ENCODE results near the gene COX8A.

COX8A gene

GRCh38 chr11:63942803-63943202 lies 31.6 kb upstream of the COX8A start:
- Histone ChIP-seq H3K79me2 (ENCODE audit: control insufficient read depth, insufficient read depth, low read length) (peaks cover 25% of the 10 kb centered on the region), H3K18ac (ENCODE audit: low read length) (no peak overlapping the region), H3K23ac (ENCODE audit: low read length) (no peak overlapping the region), H3K36me3 (ENCODE audit: control insufficient read depth, insufficient read depth, low read length) (peaks cover 3% of the 10 kb centered on the region), H3K4me1 (ENCODE audit: control insufficient read depth, low read depth, low read length) (no peaks in the 10 kb centered on the region), H4K5ac (ENCODE audit: low read length) (no peak overlapping the region), H2BK5ac (ENCODE audit: low read length) (no peak overlapping the region), H3K79me1 (ENCODE audit: low read length) (peaks cover 26% of the 10 kb centered on the region), H3K27me3 (ENCODE audit: insufficient read depth, low read length, poor library complexity) (no peaks in the 10 kb centered on the region), H2BK120ac (ENCODE audit: low read depth, low read length) (no peak overlapping the region), H3K4me3 (ENCODE audit: low read length) (no peak overlapping the region), H3K27ac (ENCODE audit: low read depth, low read length) (no peak overlapping the region), H3K4me2 (ENCODE audit: low read length) (no peak overlapping the region), H2BK15ac (replicated peaks; ENCODE audit: low read depth) (no peak overlapping the region), H4K8ac (ENCODE audit: low read depth, low read length) (no peak overlapping the region), H3K9ac (ENCODE audit: low read length) (no peak overlapping the region), H3K56ac (ENCODE audit: low read length) (peak overlapping the region; percentile 5), H3K4ac (ENCODE audit: low read depth, low read length) (no peak overlapping the region), H2AK5ac (ENCODE audit: low read length) (no peak overlapping the region)
- WGBS (ENCODE audit: extremely low coverage, insufficient coverage, low lambda C conversion rate): no CpG with 5 or more reads among the region's 3 CpGs
- no peak for DNase-seq

GRCh38 chr11:63944987-63945386 lies 29.4 kb upstream of the COX8A start:
- Histone ChIP-seq H3K4ac (ENCODE audit: low read depth, low read length) (no peak overlapping the region), H3K27ac (ENCODE audit: low read depth, low read length) (no peak overlapping the region), H3K23ac (ENCODE audit: low read length) (no peak overlapping the region), H3K18ac (ENCODE audit: low read length) (no peak overlapping the region), H2AK5ac (ENCODE audit: low read length) (no peak overlapping the region), H3K79me2 (ENCODE audit: control insufficient read depth, insufficient read depth, low read length) (peaks cover 18% of the 10 kb centered on the region), H2BK5ac (ENCODE audit: low read length) (no peak overlapping the region), H4K8ac (ENCODE audit: low read depth, low read length) (no peak overlapping the region), H3K9ac (ENCODE audit: low read length) (no peak overlapping the region), H3K4me3 (ENCODE audit: low read length) (no peak overlapping the region), H3K4me1 (ENCODE audit: control insufficient read depth, low read depth, low read length) (no peaks in the 10 kb centered on the region), H4K5ac (ENCODE audit: low read length) (no peak overlapping the region), H3K27me3 (ENCODE audit: insufficient read depth, low read length, poor library complexity) (no peaks in the 10 kb centered on the region), H2BK120ac (ENCODE audit: low read depth, low read length) (no peak overlapping the region), H3K36me3 (ENCODE audit: control insufficient read depth, insufficient read depth, low read length) (peaks cover 3% of the 10 kb centered on the region), H3K79me1 (ENCODE audit: low read length) (peaks cover 21% of the 10 kb centered on the region), H3K56ac (ENCODE audit: low read length) (no peak overlapping the region), H3K4me2 (ENCODE audit: low read length) (no peak overlapping the region), H2BK15ac (replicated peaks; ENCODE audit: low read depth) (no peak overlapping the region)
- no peak for DNase-seq
- no CpG with 5 or more reads among the region's 8 CpGs for WGBS (ENCODE audit: extremely low coverage, insufficient coverage, low lambda C conversion rate)

- DNase-seq: peak; percentile 82
- Histone ChIP-seq H4K5ac (ENCODE audit: low read length) (no peak overlapping the region), H3K79me1 (ENCODE audit: low read length) (peaks cover 19% of the 10 kb centered on the region), H3K27me3 (ENCODE audit: insufficient read depth, low read length, poor library complexity) (no peaks in the 10 kb centered on the region), H3K23ac (ENCODE audit: low read length) (no peak overlapping the region), H3K36me3 (ENCODE audit: control insufficient read depth, insufficient read depth, low read length) (peaks cover 3% of the 10 kb centered on the region), H2BK5ac (ENCODE audit: low read length) (no peak overlapping the region), H3K79me2 (ENCODE audit: control insufficient read depth, insufficient read depth, low read length) (peaks cover 15% of the 10 kb centered on the region), H3K18ac (ENCODE audit: low read length) (no peak overlapping the region), H2BK120ac (ENCODE audit: low read depth, low read length) (no peak overlapping the region), H3K27ac (ENCODE audit: low read depth, low read length) (no peak overlapping the region), H3K9ac (ENCODE audit: low read length) (no peak overlapping the region), H3K56ac (ENCODE audit: low read length) (no peak overlapping the region), H3K4me3 (ENCODE audit: low read length) (no peak overlapping the region), H4K8ac (ENCODE audit: low read depth, low read length) (no peak overlapping the region), H2AK5ac (ENCODE audit: low read length) (no peak overlapping the region), H3K4ac (ENCODE audit: low read depth, low read length) (no peak overlapping the region), H3K4me1 (ENCODE audit: control insufficient read depth, low read depth, low read length) (no peaks in the 10 kb centered on the region), H2BK15ac (replicated peaks; ENCODE audit: low read depth) (no peak overlapping the region), H3K4me2 (ENCODE audit: low read length) (no peak overlapping the region)
- no CpG with 5 or more reads among the region's 14 CpGs for WGBS (ENCODE audit: extremely low coverage, insufficient coverage, low lambda C conversion rate)
Observed at GRCh38 chr11:63945477-63946163, 28.8 kb upstream of the COX8A start.

- H3K23ac ChIP-seq (ENCODE audit: low read length): no peak overlapping the region
- no peak overlapping the region for H3K4ac ChIP-seq (ENCODE audit: low read depth, low read length)
- H3K4me2 ChIP-seq (ENCODE audit: low read length): no peak overlapping the region
- H3K79me2 ChIP-seq (ENCODE audit: control insufficient read depth, insufficient read depth, low read length): no peaks in the 10 kb centered on the region
- no peak overlapping the region for H2BK5ac ChIP-seq (ENCODE audit: low read length)
- H3K4me1 ChIP-seq (ENCODE audit: control insufficient read depth, low read depth, low read length): peaks cover 1% of the 10 kb centered on the region
- H4K5ac ChIP-seq (ENCODE audit: low read length): no peak overlapping the region
- peaks cover 12% of the 10 kb centered on the region for H3K36me3 ChIP-seq (ENCODE audit: control insufficient read depth, insufficient read depth, low read length)
- H2BK120ac ChIP-seq (ENCODE audit: low read depth, low read length): no peak overlapping the region
- no peak overlapping the region for H2AK5ac ChIP-seq (ENCODE audit: low read length)
- peak; percentile 74 for DNase-seq
- peak overlapping the region; percentile 35 for H3K56ac ChIP-seq (ENCODE audit: low read length)
- H3K18ac ChIP-seq (ENCODE audit: low read length): no peak overlapping the region
- H3K27me3 ChIP-seq (ENCODE audit: insufficient read depth, low read length, poor library complexity): no peaks in the 10 kb centered on the region
- peak overlapping the region; percentile 1 for H3K9ac ChIP-seq (ENCODE audit: low read length)
- H4K8ac ChIP-seq (ENCODE audit: low read depth, low read length): no peak overlapping the region
- no peak overlapping the region for H2BK15ac ChIP-seq (replicated peaks; ENCODE audit: low read depth)
- no peak overlapping the region for H3K4me3 ChIP-seq (ENCODE audit: low read length)
- no CpG with 5 or more reads among the region's 20 CpGs for WGBS (ENCODE audit: extremely low coverage, insufficient coverage, low lambda C conversion rate)
- no peak overlapping the region for H3K27ac ChIP-seq (ENCODE audit: low read depth, low read length)
- H3K79me1 ChIP-seq (ENCODE audit: low read length): no peaks in the 10 kb centered on the region
Observed at GRCh38 chr11:63951779-63952536, 22.5 kb upstream of the COX8A start.

DNA sequence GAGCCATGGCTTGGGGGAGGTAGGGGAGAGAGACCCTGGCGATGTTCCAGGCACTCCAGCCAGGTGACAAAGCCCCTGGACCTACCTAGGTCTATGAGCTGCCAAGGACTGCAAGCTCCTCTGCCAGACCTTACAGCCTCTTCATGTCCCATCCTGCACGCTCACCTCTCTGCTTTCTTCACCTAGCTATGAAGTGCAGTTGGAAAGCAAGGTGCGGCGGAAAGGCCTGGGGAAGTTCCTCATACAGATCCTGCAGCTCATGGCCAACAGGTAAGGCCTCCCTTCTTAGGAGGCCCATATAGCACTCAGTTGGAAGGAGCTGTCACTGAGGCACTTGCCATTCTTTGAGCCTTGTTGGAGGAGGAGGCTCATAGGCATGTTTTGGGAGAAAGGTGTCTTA lies 21.9 kb upstream of the COX8A start:
- Histone ChIP-seq H3K4me2 (ENCODE audit: low read length) (no peak overlapping the region), H3K27me3 (ENCODE audit: insufficient read depth, low read length, poor library complexity) (no peaks in the 10 kb centered on the region), H3K27ac (ENCODE audit: low read depth, low read length) (no peak overlapping the region), H3K9ac (ENCODE audit: low read length) (peak overlapping the region; percentile 1), H3K79me1 (ENCODE audit: low read length) (no peaks in the 10 kb centered on the region), H3K4ac (ENCODE audit: low read depth, low read length) (no peak overlapping the region), H4K5ac (ENCODE audit: low read length) (no peak overlapping the region), H2BK5ac (ENCODE audit: low read length) (no peak overlapping the region), H2BK120ac (ENCODE audit: low read depth, low read length) (no peak overlapping the region), H3K23ac (ENCODE audit: low read length) (no peak overlapping the region), H3K56ac (ENCODE audit: low read length) (no peak overlapping the region), H3K79me2 (ENCODE audit: control insufficient read depth, insufficient read depth, low read length) (no peaks in the 10 kb centered on the region), H2AK5ac (ENCODE audit: low read length) (no peak overlapping the region), H3K36me3 (ENCODE audit: control insufficient read depth, insufficient read depth, low read length) (peaks cover 14% of the 10 kb centered on the region), H2BK15ac (replicated peaks; ENCODE audit: low read depth) (no peak overlapping the region), H3K4me1 (ENCODE audit: control insufficient read depth, low read depth, low read length) (peaks cover 1% of the 10 kb centered on the region), H3K18ac (ENCODE audit: low read length) (no peak overlapping the region), H3K4me3 (ENCODE audit: low read length) (no peak overlapping the region), H4K8ac (ENCODE audit: low read depth, low read length) (no peak overlapping the region)
- no CpG with 5 or more reads among the region's 4 CpGs for WGBS (ENCODE audit: extremely low coverage, insufficient coverage, low lambda C conversion rate)
- DNase-seq: no peak

Measured in mesendoderm (in vitro differentiated cells).